ENCODE data around the gene ZNF101.

Gene ZNF101

GRCh38 chr19:19711934-19712828, 43.5 kb downstream of the ZNF101 start:
- no peak for DNase-seq (ENCODE audit: low spot score)

DNA sequence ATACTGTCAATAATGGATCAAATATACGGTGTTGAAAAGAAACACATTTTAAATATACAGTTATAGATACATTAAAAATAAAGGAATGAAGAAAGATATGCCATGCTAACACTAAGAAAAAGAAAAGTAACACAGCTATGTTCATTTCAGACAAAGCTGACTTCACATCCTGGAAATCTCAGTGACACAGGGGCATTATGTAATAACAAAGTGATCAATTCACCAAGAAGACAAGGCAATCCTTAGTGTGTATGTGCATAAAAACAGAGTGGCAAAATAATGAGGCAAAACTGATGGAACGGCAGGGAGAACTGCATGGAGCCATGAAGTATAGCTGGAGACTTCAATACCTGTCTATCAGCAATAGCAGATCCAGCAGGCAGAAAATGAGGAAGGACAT, 51.2 kb downstream of the ZNF101 start:
- no peak for DNase-seq (ENCODE audit: low spot score)

- no peak for DNase-seq (ENCODE audit: low spot score)
These were observed 53.3 kb downstream of the ZNF101 start for GRCh38 chr19:19721896-19722295.

GRCh38 chr19:19732579-19733501, 64.2 kb downstream of the ZNF101 start, which contains the start of gene ZNF14:
Gene ZNF14, minus strand, starts transcription at chr19:19733112. Its CDS starts 154 bp downstream, at chr19:19732958.
- DNase-seq (ENCODE audit: low spot score), result peak; percentile 92
